Measurements from ENCODE around the gene ZNF620.
A peak's percentile ranks its signal among the peaks of the same experiment; 100 is the strongest.
"Not testable (repeated sequence)": the region's sequence is repeated elsewhere in the genome, so short reads cannot be mapped to it uniquely, and the experiment has no call there.

Gene ZNF620

GRCh38 chr3:40502034-40502433, 3.8 kb upstream of the ZNF620 start:
- no peak for DNase-seq (ENCODE audit: low read depth)

- DNase-seq (ENCODE audit: low read depth), result no peak
Observed at GRCh38 chr3:40504636-40505430, 1.0 kb upstream of the ZNF620 start.

GRCh38 chr3:40511031-40511718, 5.3 kb downstream of the ZNF620 start:
- no peak for DNase-seq (ENCODE audit: low read depth)

- DNase-seq (ENCODE audit: low read depth), result no peak
Observed at GRCh38 chr3:40516201-40516600, 10.4 kb downstream of the ZNF620 start.

- DNase-seq (ENCODE audit: low read depth), result no peak
Observed at GRCh38 chr3:40518067-40518466, 12.2 kb downstream of the ZNF620 start.

GRCh38 chr3:40518848-40519247, 13.0 kb downstream of the ZNF620 start:
- no peak for DNase-seq (ENCODE audit: low read depth)

- DNase-seq (ENCODE audit: low read depth), result no peak
Observed at GRCh38 chr3:40521254-40521653, 15.4 kb downstream of the ZNF620 start.

GRCh38 chr3:40523781-40524180, 17.9 kb downstream of the ZNF620 start:
- no peak for DNase-seq (ENCODE audit: low read depth)

- no peak for DNase-seq (ENCODE audit: low read depth)
Observed at GRCh38 chr3:40524222-40524567, 18.4 kb downstream of the ZNF620 start.

- peak; percentile 70 for DNase-seq (ENCODE audit: low read depth)
Observed at GRCh38 chr3:40524568-40525285, 18.9 kb downstream of the ZNF620 start, which contains the start of gene ZNF621. Gene ZNF621, plus strand, starts transcription at chr3:40524960. Its CDS starts 881 bp downstream, at chr3:40525841.

- DNase-seq (ENCODE audit: low read depth), result no peak
Observed at GRCh38 chr3:40528426-40528825, 22.6 kb downstream of the ZNF620 start.

GRCh38 chr3:40532252-40532651, 26.4 kb downstream of the ZNF620 start:
- DNase-seq (ENCODE audit: low read depth), result no peak

- no peak for DNase-seq (ENCODE audit: low read depth)
Observed at GRCh38 chr3:40534283-40534682, 28.4 kb downstream of the ZNF620 start.

- no peak for DNase-seq (ENCODE audit: low read depth)
Observed at GRCh38 chr3:40546816-40547215, 41.0 kb downstream of the ZNF620 start.

GRCh38 chr3:40550167-40550566, 44.3 kb downstream of the ZNF620 start:
- DNase-seq (ENCODE audit: low read depth), result no peak

- DNase-seq (ENCODE audit: low read depth), result no peak
Observed at GRCh38 chr3:40557575-40558161, 51.8 kb downstream of the ZNF620 start.

GRCh38 chr3:40562482-40562881, 56.6 kb downstream of the ZNF620 start:
- DNase-seq (ENCODE audit: low read depth), result not testable (repeated sequence)

- not testable (repeated sequence) for DNase-seq (ENCODE audit: low read depth)
Observed at GRCh38 chr3:40565629-40566028, 59.8 kb downstream of the ZNF620 start.

GRCh38 chr3:40566694-40567093, 60.9 kb downstream of the ZNF620 start:
- no peak for DNase-seq (ENCODE audit: low read depth)
